Epithelial cell of esophagus (primary cell): Measurements from ENCODE around the gene ATF4.

ENCODE experiments used
- DNase-seq: peaks from one replicate; pipeline ENCODE4 v3.0.0; 2010; ENCODE audit warnings: low read depth
- H3K4me3 ChIP-seq: 2 replicates; pipeline ENCODE4 v1.5.1; 2011; ENCODE audit warnings: mild to moderate bottlenecking, low read length, control low read depth
- TF ChIP-seq, protein P1 (sequence below): IDR thresholded peaks from 2 replicates; pipeline ENCODE4 v1.5.1; 2011; ENCODE audit warnings: low read depth, mild to moderate bottlenecking, low read length, control low read depth, inconsistent platforms; ENCODE audit not compliant: insufficient read depth; ENCODE audit errors: missing control alignments

Gene ATF4

DNA sequence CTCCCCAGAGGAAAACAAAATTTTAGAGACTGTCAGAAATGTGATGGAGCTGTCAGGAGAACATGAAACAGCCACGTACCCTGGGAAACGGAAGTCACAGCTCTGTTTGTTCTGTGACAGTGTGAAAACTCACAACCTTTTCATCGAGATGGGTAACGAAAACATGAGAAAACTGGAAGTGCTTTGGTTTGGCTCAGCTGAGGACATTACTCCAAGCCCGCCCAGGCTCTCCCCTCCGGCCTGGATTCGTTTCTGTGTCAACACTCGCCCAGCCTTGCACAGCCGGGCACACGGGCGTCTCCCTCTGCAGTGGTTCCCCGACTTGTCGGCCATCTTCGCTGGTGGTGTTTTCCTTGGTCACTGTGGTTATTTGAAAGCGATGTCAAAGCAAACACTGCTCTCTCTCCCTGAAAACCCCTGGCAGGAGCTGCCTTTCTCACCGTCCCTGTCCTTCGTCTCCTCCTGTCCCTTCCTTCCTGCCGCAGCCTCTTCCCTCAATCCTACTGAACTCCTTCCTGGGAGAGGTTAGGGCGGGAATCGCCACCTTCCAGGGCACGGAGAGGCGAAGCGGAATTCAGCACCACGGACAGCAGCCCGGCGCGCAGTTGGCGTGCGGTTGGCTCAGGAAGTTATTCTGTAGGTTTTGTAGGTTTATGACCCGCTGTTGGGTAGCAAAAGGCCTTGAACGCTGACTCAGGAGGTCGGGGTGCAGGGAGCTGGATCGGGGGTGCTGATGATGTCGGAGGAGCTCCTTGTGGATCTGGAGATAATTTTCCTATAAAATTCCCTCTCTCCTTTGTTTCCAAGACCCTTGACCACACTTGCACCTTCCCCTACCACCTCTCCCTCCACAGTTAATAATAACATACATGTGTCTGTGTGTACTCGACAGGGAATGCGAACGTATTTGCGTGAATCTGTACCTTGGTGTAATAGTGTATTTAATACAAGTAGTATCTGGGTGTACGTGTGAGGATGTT, 25.3 kb downstream of the ATF4 start:
- TF ChIP-seq, protein P1, sequence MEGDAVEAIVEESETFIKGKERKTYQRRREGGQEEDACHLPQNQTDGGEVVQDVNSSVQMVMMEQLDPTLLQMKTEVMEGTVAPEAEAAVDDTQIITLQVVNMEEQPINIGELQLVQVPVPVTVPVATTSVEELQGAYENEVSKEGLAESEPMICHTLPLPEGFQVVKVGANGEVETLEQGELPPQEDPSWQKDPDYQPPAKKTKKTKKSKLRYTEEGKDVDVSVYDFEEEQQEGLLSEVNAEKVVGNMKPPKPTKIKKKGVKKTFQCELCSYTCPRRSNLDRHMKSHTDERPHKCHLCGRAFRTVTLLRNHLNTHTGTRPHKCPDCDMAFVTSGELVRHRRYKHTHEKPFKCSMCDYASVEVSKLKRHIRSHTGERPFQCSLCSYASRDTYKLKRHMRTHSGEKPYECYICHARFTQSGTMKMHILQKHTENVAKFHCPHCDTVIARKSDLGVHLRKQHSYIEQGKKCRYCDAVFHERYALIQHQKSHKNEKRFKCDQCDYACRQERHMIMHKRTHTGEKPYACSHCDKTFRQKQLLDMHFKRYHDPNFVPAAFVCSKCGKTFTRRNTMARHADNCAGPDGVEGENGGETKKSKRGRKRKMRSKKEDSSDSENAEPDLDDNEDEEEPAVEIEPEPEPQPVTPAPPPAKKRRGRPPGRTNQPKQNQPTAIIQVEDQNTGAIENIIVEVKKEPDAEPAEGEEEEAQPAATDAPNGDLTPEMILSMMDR = no peak
- peak; percentile 60 for DNase-seq
- H3K4me3 ChIP-seq = no peak overlapping the region

- TF ChIP-seq, protein P1 = no peak
- DNase-seq = peak; percentile 39
- H3K4me3 ChIP-seq = no peak overlapping the region
These were observed 26.7 kb downstream of the ATF4 start for GRCh38 chr22:39546889-39547586.

GRCh38 chr22:39547587-39547947, 27.2 kb downstream of the ATF4 start:
- TF ChIP-seq, protein P1 = no peak
- H3K4me3 ChIP-seq = no peak overlapping the region
- no peak for DNase-seq

DNA sequence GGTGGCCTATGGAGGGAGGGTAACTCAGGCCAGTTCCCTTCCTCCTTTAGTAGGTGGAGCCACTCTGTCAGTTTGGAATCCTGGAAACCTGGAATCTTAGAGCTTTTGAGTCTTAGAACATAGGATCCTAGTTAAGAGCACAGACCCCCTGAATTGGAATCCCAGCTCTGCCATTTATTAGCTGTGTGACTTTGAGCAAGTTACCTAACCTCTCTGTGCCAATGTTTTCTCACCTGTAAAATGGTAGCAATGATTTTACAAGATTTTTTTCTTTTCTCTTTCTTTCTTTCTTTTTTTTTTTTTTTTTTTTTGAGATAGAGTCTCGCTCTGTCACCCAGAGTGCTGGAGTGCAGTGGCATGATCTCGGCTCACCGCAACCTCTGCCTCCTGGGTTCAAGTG, 33.1 kb downstream of the ATF4 start:
- no peak for DNase-seq
- TF ChIP-seq, protein P1 = no peak
- no peak overlapping the region for H3K4me3 ChIP-seq

GRCh38 chr22:39554151-39554550, 33.8 kb downstream of the ATF4 start:
- no peak for DNase-seq

DNA sequence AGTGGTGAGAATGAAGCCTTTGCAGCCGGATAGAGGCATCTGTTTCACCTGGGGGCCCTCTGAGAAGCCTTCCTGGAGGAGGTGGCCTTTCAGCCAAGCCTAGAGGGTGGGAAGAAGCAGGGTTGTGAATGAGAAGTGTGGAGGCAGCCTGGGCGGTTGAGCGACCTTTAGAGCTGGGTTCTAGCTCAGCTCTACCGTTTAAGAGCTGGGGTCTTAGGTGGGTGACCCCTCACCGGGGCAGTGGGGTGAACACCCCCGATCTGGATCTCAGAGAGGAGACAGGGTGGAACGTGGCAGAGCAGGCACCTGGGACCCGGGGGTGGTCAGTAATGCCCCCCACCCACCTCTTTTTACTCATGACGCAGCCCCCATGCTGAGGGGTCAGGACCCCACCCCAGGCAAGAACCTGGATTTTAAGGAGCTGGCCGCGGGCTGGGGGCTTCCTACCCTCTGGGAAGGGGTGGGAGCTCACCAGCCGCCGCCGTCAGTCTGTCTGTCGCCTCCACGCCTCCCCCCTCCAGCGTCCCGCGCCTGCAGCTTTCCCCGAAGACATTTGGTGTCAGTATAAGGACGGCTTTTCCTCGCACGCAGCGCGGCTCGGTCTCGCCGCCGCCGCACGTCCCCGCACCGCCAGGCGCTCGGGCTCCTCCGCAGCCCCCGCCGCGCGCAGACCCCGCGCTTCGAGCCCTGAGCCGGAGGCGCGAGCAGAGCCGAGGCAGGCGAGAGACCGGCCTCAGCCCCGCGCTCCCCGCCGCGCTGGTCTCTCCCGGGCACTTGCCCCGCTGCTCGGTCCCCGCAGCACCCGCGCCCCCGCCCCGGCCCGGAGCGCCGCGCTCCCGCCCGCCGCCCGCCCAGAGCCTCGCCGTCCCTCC, 36.8 kb downstream of the ATF4 start:
- no peak overlapping the region for H3K4me3 ChIP-seq
- TF ChIP-seq, protein P1 = peak; percentile 5
- peak; percentile 33 for DNase-seq

More at GRCh38 chr22:39554151-39554550, 33.8 kb downstream of the ATF4 start:
- TF ChIP-seq, protein P1 = no peak
- no peak overlapping the region for H3K4me3 ChIP-seq
